ENCODE data around the gene MSH6.

- TF ChIP-seq EZH2 (IDR thresholded peaks at IDR 0.05; ENCODE audit: low read length): no peak
- TF ChIP-seq, protein P1, sequence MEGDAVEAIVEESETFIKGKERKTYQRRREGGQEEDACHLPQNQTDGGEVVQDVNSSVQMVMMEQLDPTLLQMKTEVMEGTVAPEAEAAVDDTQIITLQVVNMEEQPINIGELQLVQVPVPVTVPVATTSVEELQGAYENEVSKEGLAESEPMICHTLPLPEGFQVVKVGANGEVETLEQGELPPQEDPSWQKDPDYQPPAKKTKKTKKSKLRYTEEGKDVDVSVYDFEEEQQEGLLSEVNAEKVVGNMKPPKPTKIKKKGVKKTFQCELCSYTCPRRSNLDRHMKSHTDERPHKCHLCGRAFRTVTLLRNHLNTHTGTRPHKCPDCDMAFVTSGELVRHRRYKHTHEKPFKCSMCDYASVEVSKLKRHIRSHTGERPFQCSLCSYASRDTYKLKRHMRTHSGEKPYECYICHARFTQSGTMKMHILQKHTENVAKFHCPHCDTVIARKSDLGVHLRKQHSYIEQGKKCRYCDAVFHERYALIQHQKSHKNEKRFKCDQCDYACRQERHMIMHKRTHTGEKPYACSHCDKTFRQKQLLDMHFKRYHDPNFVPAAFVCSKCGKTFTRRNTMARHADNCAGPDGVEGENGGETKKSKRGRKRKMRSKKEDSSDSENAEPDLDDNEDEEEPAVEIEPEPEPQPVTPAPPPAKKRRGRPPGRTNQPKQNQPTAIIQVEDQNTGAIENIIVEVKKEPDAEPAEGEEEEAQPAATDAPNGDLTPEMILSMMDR (optimal IDR thresholded peaks at IDR 0.05 in 1 of 3, IDR thresholded peaks at IDR 0.05 in 1 of 3, conservative IDR thresholded peaks at IDR 0.05 in 1 of 3; ENCODE audit: extremely low read depth in 1 of 3, insufficient read depth in 2 of 3, low read length in 3 of 3): no peak
Measured at GRCh38 chr2:47783486-47784351, 774 bp downstream of the MSH6 start.
